CD8-positive, alpha-beta memory T cell (primary cell): ENCODE data around the gene CLCN5. TPM values are rescaled to one million over a fixed set of nuclear protein-coding genes. Genes with fewer than 3 reads are reported as not detected.

Source experiments
- CTCF ChIA-PET: fragments of 350-600 bp; sonication (Branson Sonifier 250); formaldehyde crosslinking; loops from one replicate; lab custom pipeline; 2021; ENCODE audit warnings: antibody characterized with exemption; lab: Charles Lee
- POLR2A ChIA-PET: fragments of 350-600 bp; sonication (Branson Sonifier 250); formaldehyde crosslinking; loops from one replicate; lab custom pipeline; 2021; ENCODE audit warnings: antibody characterized with exemption; lab: Charles Lee
- DNase-seq, 5 donors: peaks; one replicate each; pipeline versions ENCODE4 v3.0.0 to v3.0.0-alpha.2; 2020 to 2022; ENCODE audit warnings: mixed read lengths in 1 of 5
- H3K27ac ChIP-seq: one replicate; pipeline ENCODE4 v1.7.0; 2013; ENCODE audit warnings: low read depth, mild to moderate bottlenecking, low read length, moderate library complexity
- H3K27me3 ChIP-seq: 2 replicates; pipeline ENCODE4 v1.7.0; 2013; ENCODE audit warnings: low read length, mild to moderate bottlenecking; ENCODE audit not compliant: insufficient read depth, poor library complexity, severe bottlenecking
- H3K36me3 ChIP-seq: 2 replicates; pipeline ENCODE4 v1.7.0; 2013; ENCODE audit warnings: mild to moderate bottlenecking, low read length, moderate library complexity; ENCODE audit not compliant: insufficient read depth
- H3K4me1 ChIP-seq: 2 replicates; pipeline ENCODE4 v1.7.0; 2013; ENCODE audit warnings: mild to moderate bottlenecking, low read length, moderate library complexity; ENCODE audit not compliant: insufficient read depth
- H3K4me3 ChIP-seq: 2 replicates; pipeline ENCODE4 v1.7.0; 2013; ENCODE audit warnings: mild to moderate bottlenecking, low read length
- H3K9me3 ChIP-seq: 2 replicates; pipeline ENCODE4 v1.7.0; 2013; ENCODE audit warnings: mild to moderate bottlenecking, low read length
- H3K27ac Mint-ChIP-seq, 8 donors: one replicate each; pipeline ENCODE4 v1.8.0; 2020 to 2021; ENCODE audit warnings: mixed read lengths in 8 of 8, mild to moderate bottlenecking in 6 of 8, inconsistent platforms in 3 of 8, moderate library complexity in 3 of 8
- H3K27me3 Mint-ChIP-seq, 2 donors: one replicate each; pipeline ENCODE4 v1.8.0; 2020 to 2021; ENCODE audit warnings: mixed read lengths in 2 of 2, mild to moderate bottlenecking in 1 of 2, moderate library complexity in 1 of 2
- H3K36me3 Mint-ChIP-seq, 3 donors: one replicate each; pipeline ENCODE4 v1.8.0; 2020 to 2021; ENCODE audit warnings: mixed read lengths in 3 of 3, inconsistent platforms in 1 of 3, mild to moderate bottlenecking in 1 of 3
- H3K4me1 Mint-ChIP-seq, 3 donors: one replicate each; pipeline ENCODE4 v1.8.0; 2020 to 2021; ENCODE audit warnings: mixed read lengths in 3 of 3, inconsistent platforms in 1 of 3, mild to moderate bottlenecking in 1 of 3
- H3K4me3 Mint-ChIP-seq, 7 donors: one replicate each; pipeline ENCODE4 v1.8.0; 2020 to 2021; ENCODE audit warnings: mixed read lengths in 7 of 7, mild to moderate bottlenecking in 6 of 7, moderate library complexity in 4 of 7, inconsistent platforms in 2 of 7
- H3K9me3 Mint-ChIP-seq, 5 donors: one replicate each; pipeline ENCODE4 v1.8.0; 2020 to 2022; ENCODE audit warnings: mixed read lengths in 5 of 5, mild to moderate bottlenecking in 3 of 5, moderate library complexity in 2 of 5, inconsistent platforms in 1 of 5
- polyA plus RNA-seq: library from polyadenylated mRNA; unstranded; fragments of 300-500 nt; fragmentation: Illumina TruSeq; gene quantifications from one replicate; pipeline ENCODE4 v1.2.3, GENCODE V29; 2021
- total RNA-seq, 2 experiments: library from RNA; stranded (reverse); gene quantifications; one replicate each; pipeline ENCODE4 v1.2.3, GENCODE V29; 2021

The CLCN5 gene
- total and polyA plus RNA-seq, 3 experiments from 2014 or later: 0.63 to 4.0 (median 3.0) TPM

- H3K4me1 ChIP-seq: no peaks in the 10 kb centered on the region
- no peaks in the 10 kb centered on the region for H3K9me3 Mint-ChIP-seq
- no peak overlapping the region for H3K4me3 ChIP-seq
- no peaks in the 10 kb centered on the region for H3K4me1 Mint-ChIP-seq
- ChIA-PET CTCF (no interaction called here), POLR2A (no interaction called here)
- H3K4me3 Mint-ChIP-seq: no peak overlapping the region
- no peaks in the 10 kb centered on the region for H3K36me3 ChIP-seq
- H3K27me3 ChIP-seq: no peaks in the 10 kb centered on the region
- H3K27ac Mint-ChIP-seq: no peak overlapping the region
- no peaks in the 10 kb centered on the region for H3K9me3 ChIP-seq
- H3K27me3 Mint-ChIP-seq: no peaks in the 10 kb centered on the region
- H3K27ac ChIP-seq: no peak overlapping the region
- no peak for DNase-seq
- H3K36me3 Mint-ChIP-seq: no peaks in the 10 kb centered on the region
Measured at GRCh38 chrX:49972328-49972860, 50.0 kb downstream of the CLCN5 start.

- H3K27ac ChIP-seq: no peak overlapping the region
Measured at GRCh38 chrX:49976682-49977197, 54.3 kb downstream of the CLCN5 start.

GRCh38 chrX:49977319-49978090 is 55.1 kb downstream of the CLCN5 start:
- CTCF ChIA-PET: no interaction called here
- H3K9me3 Mint-ChIP-seq: no peaks in the 10 kb centered on the region
- DNase-seq: no peak
- Histone ChIP-seq H3K36me3 (no peaks in the 10 kb centered on the region), H3K4me1 (no peaks in the 10 kb centered on the region), H3K27me3 (no peaks in the 10 kb centered on the region), H3K27ac (no peak overlapping the region), H3K9me3 (no peaks in the 10 kb centered on the region), H3K4me3 (no peak overlapping the region)
- H3K27me3 Mint-ChIP-seq: no peaks in the 10 kb centered on the region
- no peak overlapping the region for H3K27ac Mint-ChIP-seq
- no peak overlapping the region for H3K4me3 Mint-ChIP-seq
- no peaks in the 10 kb centered on the region for H3K36me3 Mint-ChIP-seq
- POLR2A ChIA-PET: no interaction called here
- H3K4me1 Mint-ChIP-seq: no peaks in the 10 kb centered on the region

More at GRCh38 chrX:49976682-49977197, 54.3 kb downstream of the CLCN5 start:
- CTCF ChIA-PET: no interaction called here
- Mint-ChIP-seq H3K27me3 (no peaks in the 10 kb centered on the region), H3K4me3 (no peak overlapping the region), H3K4me1 (no peaks in the 10 kb centered on the region), H3K27ac (no peak overlapping the region), H3K9me3 (no peaks in the 10 kb centered on the region), H3K36me3 (no peaks in the 10 kb centered on the region)
- POLR2A ChIA-PET: no interaction called here
- Histone ChIP-seq H3K9me3 (no peaks in the 10 kb centered on the region), H3K4me1 (no peaks in the 10 kb centered on the region), H3K4me3 (no peak overlapping the region), H3K27me3 (no peaks in the 10 kb centered on the region), H3K36me3 (no peaks in the 10 kb centered on the region)
- DNase-seq: no peak

GRCh38 chrX:49978176-49978575 is 55.8 kb downstream of the CLCN5 start:
- ChIA-PET POLR2A (no interaction called here), CTCF (no interaction called here)
- H3K4me3 Mint-ChIP-seq: no peak overlapping the region

GRCh38 chrX:49986058-49986457 is 63.7 kb downstream of the CLCN5 start:
- POLR2A ChIA-PET: no interaction called here
- CTCF ChIA-PET: no interaction called here
- H3K4me1 ChIP-seq: no peaks in the 10 kb centered on the region
- no peak overlapping the region for H3K27ac Mint-ChIP-seq
- DNase-seq: no peak
- no peaks in the 10 kb centered on the region for H3K9me3 Mint-ChIP-seq
- no peaks in the 10 kb centered on the region for H3K9me3 ChIP-seq
- H3K4me1 Mint-ChIP-seq: no peaks in the 10 kb centered on the region
- no peak overlapping the region for H3K4me3 ChIP-seq
- H3K4me3 Mint-ChIP-seq: no peak overlapping the region
- no peaks in the 10 kb centered on the region for H3K36me3 Mint-ChIP-seq
- H3K27me3 ChIP-seq: no peaks in the 10 kb centered on the region
- peaks cover 0 to 10% of the 10 kb centered on the region in 2 donors for H3K27me3 Mint-ChIP-seq
- no peak overlapping the region for H3K27ac ChIP-seq
- H3K36me3 ChIP-seq: no peaks in the 10 kb centered on the region

More at GRCh38 chrX:49978176-49978575, 55.8 kb downstream of the CLCN5 start:
- Histone ChIP-seq H3K36me3 (no peaks in the 10 kb centered on the region), H3K27me3 (no peaks in the 10 kb centered on the region), H3K4me3 (no peak overlapping the region), H3K4me1 (no peaks in the 10 kb centered on the region), H3K9me3 (no peaks in the 10 kb centered on the region), H3K27ac (no peak overlapping the region)
- Mint-ChIP-seq H3K27ac (no peak overlapping the region), H3K4me1 (no peaks in the 10 kb centered on the region), H3K27me3 (no peaks in the 10 kb centered on the region), H3K9me3 (no peaks in the 10 kb centered on the region), H3K36me3 (no peaks in the 10 kb centered on the region)
- DNase-seq: no peak

GRCh38 chrX:49987651-49988050 is 65.3 kb downstream of the CLCN5 start:
- Histone ChIP-seq H3K27me3 (no peaks in the 10 kb centered on the region), H3K4me3 (no peak overlapping the region), H3K4me1 (no peaks in the 10 kb centered on the region), H3K27ac (no peak overlapping the region), H3K36me3 (no peaks in the 10 kb centered on the region), H3K9me3 (no peaks in the 10 kb centered on the region)
- Mint-ChIP-seq H3K4me1 (no peaks in the 10 kb centered on the region), H3K27me3 (peaks cover 0 to 12% of the 10 kb centered on the region in 2 donors), H3K36me3 (no peaks in the 10 kb centered on the region), H3K27ac (no peak overlapping the region), H3K9me3 (no peaks in the 10 kb centered on the region), H3K4me3 (no peak overlapping the region)
- POLR2A ChIA-PET: no interaction called here
- no peak for DNase-seq
- CTCF ChIA-PET: no interaction called here

GRCh38 chrX:49988143-49988542 is 65.7 kb downstream of the CLCN5 start:
- H3K27ac ChIP-seq: no peak overlapping the region
- no peaks in the 10 kb centered on the region for H3K27me3 ChIP-seq
- Mint-ChIP-seq H3K9me3 (no peaks in the 10 kb centered on the region), H3K4me1 (no peaks in the 10 kb centered on the region), H3K27ac (no peak overlapping the region), H3K4me3 (no peak overlapping the region), H3K36me3 (no peaks in the 10 kb centered on the region), H3K27me3 (peaks cover 0 to 12% of the 10 kb centered on the region in 2 donors)
- H3K36me3 ChIP-seq: no peaks in the 10 kb centered on the region
- no peak for DNase-seq
- CTCF ChIA-PET: no interaction called here
- H3K4me1 ChIP-seq: no peaks in the 10 kb centered on the region
- POLR2A ChIA-PET: no interaction called here
- no peak overlapping the region for H3K4me3 ChIP-seq
- no peaks in the 10 kb centered on the region for H3K9me3 ChIP-seq

GRCh38 chrX:49991758-49992157 is 69.4 kb downstream of the CLCN5 start:
- Histone ChIP-seq H3K36me3 (no peaks in the 10 kb centered on the region), H3K27ac (no peak overlapping the region), H3K9me3 (no peaks in the 10 kb centered on the region), H3K27me3 (no peaks in the 10 kb centered on the region), H3K4me1 (no peaks in the 10 kb centered on the region), H3K4me3 (no peak overlapping the region)
- H3K36me3 Mint-ChIP-seq: no peaks in the 10 kb centered on the region
- DNase-seq: no peak
- no peak overlapping the region for H3K4me3 Mint-ChIP-seq
- peaks cover 0 to 13% of the 10 kb centered on the region in 2 donors for H3K27me3 Mint-ChIP-seq
- ChIA-PET POLR2A (no interaction called here), CTCF (no interaction called here)
- H3K27ac Mint-ChIP-seq: no peak overlapping the region
- H3K9me3 Mint-ChIP-seq: no peaks in the 10 kb centered on the region
- no peaks in the 10 kb centered on the region for H3K4me1 Mint-ChIP-seq
